SU-DHL-6 (cell line): Measurements from ENCODE around the gene MAPKBP1.

ENCODE experiments used
- H2AFZ ChIP-seq: fragments of 200-600 bp; sonication (generic); 2 replicates; pipeline ENCODE4 v1.6.1; 2014; ENCODE audit warnings: low read depth, mild to moderate bottlenecking, moderate library complexity, mixed read lengths, antibody characterized with exemption, low read length; ENCODE audit not compliant: severe bottlenecking
- H3F3A ChIP-seq: fragments of 200-600 bp; shearing (Covaris generic); 2 replicates; pipeline ENCODE4 v1.6.0; 2016; ENCODE audit warnings: antibody characterized with exemption, mild to moderate bottlenecking; ENCODE audit not compliant: insufficient read depth
- H3K27ac ChIP-seq: fragments of 200-600 bp; sonication (generic); 2 replicates; pipeline ENCODE4 v1.5.1; 2016; ENCODE audit warnings: low read depth, mild to moderate bottlenecking, low read length, moderate library complexity, mixed read lengths
- H3K27me3 ChIP-seq: fragments of 200-600 bp; sonication (generic), shearing (Covaris generic); 2 replicates; pipeline ENCODE4 v1.6.0; 2014; ENCODE audit warnings: mild to moderate bottlenecking, low read length
- H3K36me3 ChIP-seq: fragments of 200-600 bp; sonication (generic); 2 replicates; pipeline ENCODE4 v1.6.1; 2014; ENCODE audit warnings: mild to moderate bottlenecking, low read length, mixed read lengths
- H3K4me2 ChIP-seq: fragments of 300-600, 200-600 bp; shearing (Covaris generic), sonication (generic); 2 replicates; pipeline ENCODE4 v1.6.0; 2014; ENCODE audit warnings: low read length, low read depth, mild to moderate bottlenecking; ENCODE audit not compliant: poor library complexity, severe bottlenecking
- H3K4me3 ChIP-seq: fragments of 200-600 bp; sonication (generic); 2 replicates; pipeline ENCODE4 v1.5.1; 2014; ENCODE audit warnings: antibody characterized with exemption, low read length, mild to moderate bottlenecking, mixed read lengths; ENCODE audit not compliant: insufficient read depth, poor library complexity, severe bottlenecking
- H3K79me2 ChIP-seq: fragments of 200-600 bp; sonication (generic); 2 replicates; pipeline ENCODE4 v1.6.1; 2014; ENCODE audit warnings: mild to moderate bottlenecking, low read length, moderate library complexity; ENCODE audit not compliant: insufficient read depth
- H3K9ac ChIP-seq: fragments of 200-600 bp; sonication (generic); 2 replicates; pipeline ENCODE4 v1.7.0; 2014; ENCODE audit warnings: mild to moderate bottlenecking, low read length
- H3K9me2 ChIP-seq: fragments of 200-600 bp; sonication (generic); replicated peaks from 2 replicates; pipeline ENCODE4 v1.6.1; 2014; ENCODE audit warnings: low read length; ENCODE audit not compliant: insufficient read depth
- H3K9me3 ChIP-seq: fragments of 200-600 bp; sonication (generic); 2 replicates; pipeline ENCODE4 v1.6.1; 2014; ENCODE audit warnings: low read length, mixed read lengths; ENCODE audit not compliant: insufficient read depth
- H4K20me1 ChIP-seq: fragments of 200-600 bp; sonication (generic); 2 replicates; pipeline ENCODE4 v1.6.1; 2014; ENCODE audit warnings: low read depth, mild to moderate bottlenecking, antibody characterized with exemption, low read length, moderate library complexity, mixed read lengths
- EZH2phosphoT487 ChIP-seq: fragments of 200-600 bp; sonication (generic), shearing (Covaris generic); conservative IDR thresholded peaks from 2 replicates; pipeline ENCODE4 v1.6.1; 2018; ENCODE audit warnings: mild to moderate bottlenecking, antibody characterized with exemption, low read length, moderate library complexity, mixed read lengths
- TF ChIP-seq, protein P1 (sequence below): fragments of 200-600 bp; sonication (generic); IDR thresholded peaks from one replicate; pipeline ENCODE4 v1.5.1; 2017; ENCODE audit warnings: antibody characterized with exemption, mild to moderate bottlenecking, low read length, moderate library complexity; ENCODE audit not compliant: insufficient read depth, poor library complexity, severe bottlenecking

The MAPKBP1 gene

GRCh38 chr15:41822471-41822870 lies 48.2 kb downstream of the MAPKBP1 start:
- Histone ChIP-seq H2AFZ (no peak overlapping the region), H3F3A (no peaks in the 10 kb centered on the region), H3K4me3 (no peak overlapping the region), H3K9ac (no peak overlapping the region), H3K27me3 (no peaks in the 10 kb centered on the region), H3K27ac (no peak overlapping the region), H3K9me2 (no peaks in the 10 kb centered on the region), H3K9me3 (no peaks in the 10 kb centered on the region), H3K79me2 (no peaks in the 10 kb centered on the region), H4K20me1 (no peaks in the 10 kb centered on the region), H3K4me2 (no peak overlapping the region), H3K36me3 (no peaks in the 10 kb centered on the region)
- TF ChIP-seq EZH2phosphoT487, result no peak
- TF ChIP-seq, protein P1, sequence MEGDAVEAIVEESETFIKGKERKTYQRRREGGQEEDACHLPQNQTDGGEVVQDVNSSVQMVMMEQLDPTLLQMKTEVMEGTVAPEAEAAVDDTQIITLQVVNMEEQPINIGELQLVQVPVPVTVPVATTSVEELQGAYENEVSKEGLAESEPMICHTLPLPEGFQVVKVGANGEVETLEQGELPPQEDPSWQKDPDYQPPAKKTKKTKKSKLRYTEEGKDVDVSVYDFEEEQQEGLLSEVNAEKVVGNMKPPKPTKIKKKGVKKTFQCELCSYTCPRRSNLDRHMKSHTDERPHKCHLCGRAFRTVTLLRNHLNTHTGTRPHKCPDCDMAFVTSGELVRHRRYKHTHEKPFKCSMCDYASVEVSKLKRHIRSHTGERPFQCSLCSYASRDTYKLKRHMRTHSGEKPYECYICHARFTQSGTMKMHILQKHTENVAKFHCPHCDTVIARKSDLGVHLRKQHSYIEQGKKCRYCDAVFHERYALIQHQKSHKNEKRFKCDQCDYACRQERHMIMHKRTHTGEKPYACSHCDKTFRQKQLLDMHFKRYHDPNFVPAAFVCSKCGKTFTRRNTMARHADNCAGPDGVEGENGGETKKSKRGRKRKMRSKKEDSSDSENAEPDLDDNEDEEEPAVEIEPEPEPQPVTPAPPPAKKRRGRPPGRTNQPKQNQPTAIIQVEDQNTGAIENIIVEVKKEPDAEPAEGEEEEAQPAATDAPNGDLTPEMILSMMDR, result no peak

- H3K27ac ChIP-seq, result no peak overlapping the region
- H3K27me3 ChIP-seq, result no peaks in the 10 kb centered on the region
- H3K4me2 ChIP-seq, result no peak overlapping the region
- no peaks in the 10 kb centered on the region for H3K9me2 ChIP-seq
- H3K79me2 ChIP-seq, result no peaks in the 10 kb centered on the region
- no peak overlapping the region for H3K4me3 ChIP-seq
- H3K9me3 ChIP-seq, result no peaks in the 10 kb centered on the region
- H4K20me1 ChIP-seq, result no peaks in the 10 kb centered on the region
- no peak overlapping the region for H2AFZ ChIP-seq
- H3K36me3 ChIP-seq, result no peaks in the 10 kb centered on the region
- no peaks in the 10 kb centered on the region for H3F3A ChIP-seq
- H3K9ac ChIP-seq, result no peak overlapping the region
- TF ChIP-seq, protein P1, result no peak
- TF ChIP-seq EZH2phosphoT487, result no peak
These were observed 48.7 kb downstream of the MAPKBP1 start for GRCh38 chr15:41822957-41823356.

DNA sequence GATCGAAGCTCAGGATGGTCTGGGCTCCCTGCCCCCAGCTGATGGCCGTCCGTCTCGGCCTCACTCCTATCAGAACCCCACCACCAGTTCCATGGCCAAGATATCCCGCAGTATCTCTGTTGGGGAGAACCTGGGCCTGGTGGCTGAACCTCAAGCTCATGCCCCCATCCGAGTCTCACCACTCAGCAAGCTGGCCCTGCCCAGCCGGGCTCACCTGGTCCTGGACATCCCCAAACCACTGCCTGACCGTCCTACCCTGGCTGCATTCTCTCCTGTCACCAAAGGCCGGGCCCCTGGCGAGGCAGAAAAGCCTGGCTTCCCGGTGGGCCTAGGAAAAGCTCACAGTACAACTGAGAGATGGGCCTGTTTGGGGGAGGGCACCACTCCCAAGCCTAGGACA lies 49.2 kb downstream of the MAPKBP1 start:
- H3K36me3 ChIP-seq, result no peaks in the 10 kb centered on the region

More for the DNA sequence above, 49.2 kb downstream of the MAPKBP1 start:
- no peaks in the 10 kb centered on the region for H3F3A ChIP-seq
- no peak overlapping the region for H3K9ac ChIP-seq
- no peaks in the 10 kb centered on the region for H3K9me2 ChIP-seq
- H3K27me3 ChIP-seq, result no peaks in the 10 kb centered on the region
- H2AFZ ChIP-seq, result no peak overlapping the region
- H3K4me2 ChIP-seq, result no peak overlapping the region
- no peaks in the 10 kb centered on the region for H4K20me1 ChIP-seq
- no peak overlapping the region for H3K27ac ChIP-seq
- H3K9me3 ChIP-seq, result no peaks in the 10 kb centered on the region
- H3K4me3 ChIP-seq, result no peak overlapping the region
- TF ChIP-seq, protein P1, result no peak
- no peak for TF ChIP-seq EZH2phosphoT487
- H3K79me2 ChIP-seq, result no peaks in the 10 kb centered on the region
